Fibroblast of skin of left quadriceps (primary cell): ENCODE measurements around the gene CHRNB1.

ENCODE experiments used
- DNase-seq, 2 experiments: peaks; one replicate each; pipeline ENCODE4 v3.0.0-alpha.2; 2013; ENCODE audit warnings: low read depth in 2 of 2

CHRNB1 gene, protein sequence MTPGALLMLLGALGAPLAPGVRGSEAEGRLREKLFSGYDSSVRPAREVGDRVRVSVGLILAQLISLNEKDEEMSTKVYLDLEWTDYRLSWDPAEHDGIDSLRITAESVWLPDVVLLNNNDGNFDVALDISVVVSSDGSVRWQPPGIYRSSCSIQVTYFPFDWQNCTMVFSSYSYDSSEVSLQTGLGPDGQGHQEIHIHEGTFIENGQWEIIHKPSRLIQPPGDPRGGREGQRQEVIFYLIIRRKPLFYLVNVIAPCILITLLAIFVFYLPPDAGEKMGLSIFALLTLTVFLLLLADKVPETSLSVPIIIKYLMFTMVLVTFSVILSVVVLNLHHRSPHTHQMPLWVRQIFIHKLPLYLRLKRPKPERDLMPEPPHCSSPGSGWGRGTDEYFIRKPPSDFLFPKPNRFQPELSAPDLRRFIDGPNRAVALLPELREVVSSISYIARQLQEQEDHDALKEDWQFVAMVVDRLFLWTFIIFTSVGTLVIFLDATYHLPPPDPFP

GRCh38 chr17:7444682-7445618 is at the start of gene CHRNB1:
Gene CHRNB1 (plus strand): TSS chr17:7445061. CDS start chr17:7445128, 67 bp downstream.
- no peak for DNase-seq

DNA sequence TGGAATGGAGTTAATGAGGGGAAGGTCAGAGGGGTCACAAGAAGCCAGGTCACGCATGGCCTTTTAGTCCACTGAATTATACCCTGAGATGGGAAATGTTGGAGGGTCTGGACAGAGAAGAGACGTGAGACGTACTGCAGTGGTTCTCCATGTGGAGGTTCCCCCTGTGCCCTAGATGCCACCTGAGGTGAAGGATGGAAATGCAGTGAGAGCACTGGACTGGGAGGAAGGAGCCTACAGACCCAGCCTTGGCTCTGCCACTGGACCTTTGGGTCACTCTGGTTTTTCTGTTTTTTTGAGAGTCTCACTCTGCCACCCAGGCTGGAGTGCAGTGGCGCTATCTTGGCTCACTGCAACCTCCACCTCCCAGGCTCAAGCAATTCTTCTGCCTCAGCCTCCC is 48.7 kb upstream of the CHRNB1 start:
- DNase-seq: no peak

DNA sequence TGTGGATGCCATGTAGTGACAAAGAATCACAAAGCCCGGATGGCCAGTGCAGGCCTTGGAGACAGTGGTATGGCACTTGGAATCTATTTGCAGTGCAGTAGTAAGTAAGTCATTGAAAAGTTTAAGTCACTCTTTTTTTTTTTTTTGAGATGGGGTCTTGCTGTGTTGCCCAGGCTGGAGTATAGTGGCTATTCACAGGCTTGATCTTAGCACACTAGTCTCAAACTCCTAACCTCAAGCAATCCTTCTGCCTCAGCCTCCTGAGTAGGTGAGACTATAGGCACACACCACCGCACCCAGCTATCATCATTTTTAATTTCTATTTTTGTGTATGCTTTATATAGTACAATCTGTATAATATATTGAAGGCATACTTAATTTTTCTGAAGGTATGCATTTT is 46.2 kb upstream of the CHRNB1 start:
- no peak for DNase-seq

GRCh38 chr17:7403043-7403726 is 41.7 kb upstream of the CHRNB1 start:
- no peak for DNase-seq

DNA sequence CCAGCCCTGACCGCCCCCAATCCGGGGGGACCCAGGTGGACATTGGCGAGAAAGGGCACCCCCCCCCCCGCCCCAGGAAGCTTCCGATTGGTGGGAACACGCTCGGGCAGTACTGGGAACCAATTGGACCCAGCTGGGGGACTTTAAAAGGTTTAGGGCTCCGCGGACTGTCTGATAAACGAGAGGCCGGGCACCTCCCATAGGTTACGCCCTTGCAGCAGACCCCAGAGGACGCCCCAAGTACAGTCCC is 41.2 kb upstream of the CHRNB1 start:
- peak in 1 of 2 experiments; percentile 18 for DNase-seq

GRCh38 chr17:7403977-7404736 is 40.7 kb upstream of the CHRNB1 start, which contains the start of gene TMEM256:
Gene TMEM256 (minus strand): TSS chr17:7404097. CDS start chr17:7404084, 13 bp downstream.
- DNase-seq: peak; percentile 99

GRCh38 chr17:7404737-7405349 is 40.0 kb upstream of the CHRNB1 start:
- DNase-seq: no peak

- no peak for DNase-seq
Observed at GRCh38 chr17:7405350-7406234, 39.3 kb upstream of the CHRNB1 start.

GRCh38 chr17:7406235-7406825 is 38.5 kb upstream of the CHRNB1 start:
- DNase-seq: no peak

DNA sequence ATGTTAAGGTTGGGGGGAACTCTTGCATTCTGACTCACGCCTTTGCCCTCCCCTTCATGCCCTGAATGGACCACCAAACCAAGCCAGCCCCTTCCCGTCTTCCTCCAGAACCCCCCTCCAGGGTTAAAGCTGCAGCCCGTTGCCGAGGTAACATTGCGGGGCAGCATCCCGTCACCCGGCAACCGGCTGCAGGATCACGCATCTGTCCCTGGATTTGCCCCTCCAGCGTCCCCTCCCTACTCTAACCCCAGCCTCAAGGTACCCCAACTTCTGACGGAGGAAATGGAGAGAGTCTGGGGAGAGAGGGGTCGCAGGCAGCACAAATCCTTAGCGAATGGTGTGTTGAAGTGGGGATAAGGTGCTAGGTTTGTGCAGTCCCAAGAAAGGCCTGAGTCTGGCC is 37.8 kb upstream of the CHRNB1 start:
- DNase-seq: no peak

DNA sequence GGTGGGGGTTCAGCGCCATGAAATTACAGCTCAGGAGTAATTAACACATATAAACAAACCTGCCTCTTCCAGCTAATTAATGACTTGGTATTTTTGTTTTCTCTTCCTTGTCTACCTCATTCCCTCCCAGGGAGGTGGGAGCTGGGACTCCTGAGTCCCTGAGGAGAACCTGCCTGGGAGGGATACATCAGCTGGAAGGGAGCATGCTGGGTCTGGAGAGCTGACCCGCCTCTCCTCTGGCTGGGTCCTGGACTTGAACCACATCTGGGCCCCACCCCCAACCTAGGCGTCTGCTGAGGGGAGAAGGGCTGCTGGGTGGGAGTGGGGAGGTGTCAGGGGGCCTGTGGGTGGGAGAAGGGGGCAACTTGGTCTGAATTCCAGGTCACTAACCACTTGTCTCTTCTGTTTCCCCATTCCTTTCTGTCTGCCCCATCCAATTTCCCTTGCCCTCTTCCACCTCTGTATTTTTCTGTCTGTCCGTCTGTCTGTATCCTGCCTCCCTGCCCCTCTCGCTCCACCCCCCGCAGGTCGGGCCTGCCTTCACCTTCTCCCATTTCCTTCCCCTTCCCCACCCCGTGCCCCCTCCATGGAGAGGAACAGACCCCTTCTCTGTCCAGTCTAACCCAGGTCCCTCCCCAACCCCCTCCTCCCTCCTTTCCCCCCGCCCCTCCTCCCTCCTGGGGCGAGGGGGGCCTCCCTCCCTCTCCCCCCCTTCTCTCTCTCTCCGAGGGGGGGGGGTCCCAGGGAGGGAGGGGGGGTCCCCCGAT is 37.2 kb upstream of the CHRNB1 start, which contains the start of gene NLGN2:
TSS of gene NLGN2 (plus strand) at position 361 of the 767 bp plus-strand sequence. CDS start 411 bp downstream, outside the sequence.
- DNase-seq: no peak

- no peak for DNase-seq
Observed at GRCh38 chr17:7408252-7408727, 36.6 kb upstream of the CHRNB1 start.

DNA sequence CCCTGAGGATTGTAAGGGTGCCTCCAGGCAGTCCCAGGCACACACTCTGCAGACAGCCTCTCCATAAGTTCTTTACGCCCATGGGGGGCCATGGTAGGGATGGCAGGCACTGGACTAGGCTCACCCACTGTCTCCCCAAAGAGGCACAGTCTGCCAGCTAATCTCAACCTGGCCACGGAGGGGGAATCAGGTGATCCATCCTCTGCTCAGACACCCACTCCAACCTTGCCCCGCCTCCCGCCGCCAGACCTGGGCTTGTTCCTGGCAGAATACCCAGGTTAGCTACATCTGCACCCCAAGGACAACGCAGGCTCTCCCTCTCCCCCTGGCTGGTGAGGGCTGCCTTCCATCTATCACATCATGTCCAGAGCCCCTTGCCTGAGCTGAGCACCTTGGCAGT is 36.0 kb upstream of the CHRNB1 start:
- no peak for DNase-seq

DNA sequence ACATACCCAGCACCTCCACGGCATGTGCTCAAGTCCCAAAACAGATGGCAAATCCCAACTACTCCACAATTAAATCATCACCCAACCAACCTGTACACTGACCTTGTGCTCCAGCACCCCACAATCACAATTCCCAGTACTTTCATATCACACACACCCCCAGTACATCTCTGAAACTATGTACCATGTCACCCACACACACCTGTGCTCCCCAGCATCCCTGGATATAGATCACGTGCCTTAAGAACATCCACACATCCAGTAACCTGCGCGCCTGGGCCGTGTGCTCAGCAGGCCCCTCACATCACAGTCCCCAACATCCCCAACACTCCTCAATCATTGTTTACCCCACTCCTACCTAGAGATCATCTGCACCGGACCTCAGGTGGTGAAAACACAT is 35.1 kb upstream of the CHRNB1 start:
- no peak for DNase-seq

GRCh38 chr17:7410634-7411426 is 34.0 kb upstream of the CHRNB1 start:
- DNase-seq: no peak

GRCh38 chr17:7411427-7411750 is 33.5 kb upstream of the CHRNB1 start:
- no peak for DNase-seq

- DNase-seq: no peak
Observed at GRCh38 chr17:7413346-7413985, 31.4 kb upstream of the CHRNB1 start.
